Cardiac muscle cell (in vitro differentiated cells and primary cell): ENCODE measurements around the gene TYW5. TPM values are rescaled to one million over a fixed set of nuclear protein-coding genes. Genes with fewer than 3 reads are reported as not detected.

Experiments used
- DNase-seq, 2 donors: peaks; one replicate each; pipeline versions ENCODE4 v3.0.0 to v3.0.0-alpha.2; 2010 to 2017; ENCODE audit warnings: low read depth in 1 of 2, low spot score in 1 of 2
- H3K27ac ChIP-seq: fragments of 200-600 bp; sonication (generic); 2 replicates; pipeline ENCODE4 v1.5.1; 2016
- H3K27me3 ChIP-seq: fragments of 200-600 bp; sonication (generic); 2 replicates; pipeline ENCODE4 v1.6.0; 2016; ENCODE audit warnings: control low read depth
- H3K36me3 ChIP-seq: fragments of 200-600 bp; sonication (generic); 2 replicates; pipeline ENCODE4 v1.5.1; 2016; ENCODE audit warnings: control low read depth
- H3K4me1 ChIP-seq: fragments of 200-600 bp; sonication (generic); 2 replicates; pipeline ENCODE4 v1.8.1; 2017; ENCODE audit warnings: low read depth, mild to moderate bottlenecking, mixed run types
- H3K4me3 ChIP-seq: fragments of 200-600 bp; sonication (generic); 2 replicates; pipeline ENCODE4 v1.5.1; 2016; ENCODE audit warnings: mild to moderate bottlenecking
- H3K9me3 ChIP-seq: fragments of 200-600 bp; sonication (generic); 2 replicates; pipeline ENCODE4 v1.5.1; 2017; ENCODE audit warnings: low read depth, mild to moderate bottlenecking, control low read depth
- CTCF ChIP-seq: IDR thresholded peaks from 2 replicates; pipeline ENCODE4 v1.5.1; 2012; ENCODE audit warnings: low read depth, mild to moderate bottlenecking, low read length
- polyA plus RNA-seq: library from polyadenylated mRNA; unstranded; fragments of >200 nt; fragmentation: Nextera tagmentation; extraction: Ambion mirVana; gene quantifications from 2 replicates; pipeline ENCODE4 v1.2.1, GENCODE V29; 2016
- total RNA-seq: library from RNA; depleted of rRNA; stranded (reverse); fragments of >200 nt; gene quantifications from 2 replicates; pipeline ENCODE4 v1.2.3, GENCODE V29; 2016

Gene TYW5
- total and polyA plus RNA-seq, 2 experiments from 2014 or later, result 6.4 to 8.8 TPM

- Histone ChIP-seq H3K4me1 (peaks cover 4% of the 10 kb centered on the region), H3K9me3 (no peaks in the 10 kb centered on the region), H3K27me3 (no peaks in the 10 kb centered on the region), H3K36me3 (no peaks in the 10 kb centered on the region), H3K4me3 (no peak overlapping the region), H3K27ac (no peak overlapping the region)
- TF ChIP-seq CTCF, result no peak
- peak in 1 of 2 donors; percentile 16 for DNase-seq
Measured at GRCh38 chr2:199987586-199987985, 32.3 kb upstream of the TYW5 start.

GRCh38 chr2:199985625-199986207 lies 30.4 kb upstream of the TYW5 start:
- Histone ChIP-seq H3K27ac (no peak overlapping the region), H3K9me3 (no peaks in the 10 kb centered on the region), H3K4me3 (no peak overlapping the region), H3K36me3 (no peaks in the 10 kb centered on the region), H3K4me1 (peaks cover 4% of the 10 kb centered on the region), H3K27me3 (no peaks in the 10 kb centered on the region)
- peak; percentile 70 for TF ChIP-seq CTCF
- peak; percentile 60 to 78 for DNase-seq

GRCh38 chr2:199984755-199985154 lies 29.5 kb upstream of the TYW5 start:
- H3K4me1 ChIP-seq, result peaks cover 4% of the 10 kb centered on the region
- H3K36me3 ChIP-seq, result no peaks in the 10 kb centered on the region
- H3K4me3 ChIP-seq, result no peak overlapping the region
- no peaks in the 10 kb centered on the region for H3K27me3 ChIP-seq
- no peak overlapping the region for H3K27ac ChIP-seq
- TF ChIP-seq CTCF, result no peak
- DNase-seq, result no peak
- no peaks in the 10 kb centered on the region for H3K9me3 ChIP-seq

- Histone ChIP-seq H3K9me3 (no peaks in the 10 kb centered on the region), H3K27ac (no peak overlapping the region), H3K27me3 (no peaks in the 10 kb centered on the region), H3K4me3 (no peak overlapping the region), H3K4me1 (peaks cover 4% of the 10 kb centered on the region), H3K36me3 (no peaks in the 10 kb centered on the region)
- TF ChIP-seq CTCF, result no peak
- no peak for DNase-seq
Measured at GRCh38 chr2:199984159-199984558, 28.9 kb upstream of the TYW5 start.

GRCh38 chr2:199983534-199983933 lies 28.2 kb upstream of the TYW5 start:
- peaks cover 4% of the 10 kb centered on the region for H3K4me1 ChIP-seq
- no peaks in the 10 kb centered on the region for H3K36me3 ChIP-seq
- no peak overlapping the region for H3K27ac ChIP-seq
- no peak for DNase-seq
- H3K9me3 ChIP-seq, result no peaks in the 10 kb centered on the region
- H3K4me3 ChIP-seq, result no peak overlapping the region
- no peaks in the 10 kb centered on the region for H3K27me3 ChIP-seq
- TF ChIP-seq CTCF, result no peak
